T-helper 9 cell (primary cell): Measurements from ENCODE around the gene CIAO3.
"Not testable (repeated sequence)": the region's sequence is repeated elsewhere in the genome, so short reads cannot be mapped to it uniquely, and the experiment has no call there.

ENCODE experiments used
- DNase-seq: peaks from one replicate; pipeline ENCODE4 v3.0.0-alpha.2; 2020

CIAO3 gene

GRCh38 chr16:759110-759910 lies 18.5 kb upstream of the CIAO3 start:
- no peak for DNase-seq

GRCh38 chr16:756428-756827 lies 15.6 kb upstream of the CIAO3 start:
- DNase-seq, result no peak

GRCh38 chr16:754656-755055 lies 13.9 kb upstream of the CIAO3 start:
- DNase-seq, result no peak

- DNase-seq, result not testable (repeated sequence)
Observed at GRCh38 chr16:754121-754607, 13.4 kb upstream of the CIAO3 start.

GRCh38 chr16:752007-752312 lies 11.2 kb upstream of the CIAO3 start:
- no peak for DNase-seq

GRCh38 chr16:751152-752006 lies 10.6 kb upstream of the CIAO3 start:
- DNase-seq, result no peak

GRCh38 chr16:750485-750884 lies 9.7 kb upstream of the CIAO3 start:
- no peak for DNase-seq

- DNase-seq, result no peak
Observed at GRCh38 chr16:749010-749409, 8.2 kb upstream of the CIAO3 start.

GRCh38 chr16:747978-748746 lies 7.4 kb upstream of the CIAO3 start:
- DNase-seq, result no peak

GRCh38 chr16:746637-747036 lies 5.8 kb upstream of the CIAO3 start:
- no peak for DNase-seq

- no peak for DNase-seq
Observed at GRCh38 chr16:745739-746138, 4.9 kb upstream of the CIAO3 start.

GRCh38 chr16:743794-744500 lies 3.1 kb upstream of the CIAO3 start:
- no peak for DNase-seq

- DNase-seq, result not testable (repeated sequence)
Observed at GRCh38 chr16:742894-743293, 2.1 kb upstream of the CIAO3 start.

GRCh38 chr16:741986-742629 lies 1.3 kb upstream of the CIAO3 start:
- no peak for DNase-seq

GRCh38 chr16:740459-740763 lies 386 bp downstream of the CIAO3 start:
- no peak for DNase-seq

GRCh38 chr16:739560-740458 lies 988 bp downstream of the CIAO3 start:
- no peak for DNase-seq

- DNase-seq, result no peak
Observed at GRCh38 chr16:736936-737481, 3.8 kb downstream of the CIAO3 start.

GRCh38 chr16:735982-736453 lies 4.8 kb downstream of the CIAO3 start:
- no peak for DNase-seq

GRCh38 chr16:734981-735881 lies 5.6 kb downstream of the CIAO3 start:
- no peak for DNase-seq
